Urinary bladder (tissue), 4 donors: ENCODE results near the gene TLL1. TPM values are rescaled to one million over a fixed set of nuclear protein-coding genes. Genes with fewer than 3 reads are reported as not detected.

Source experiments
- DNase-seq: peaks from one replicate; pipeline ENCODE4 v3.0.0-alpha.2; 2015; ENCODE audit errors: extremely low spot score
- H3K27ac ChIP-seq: one replicate; pipeline ENCODE4 v1.5.1; 2013; ENCODE audit warnings: low read depth, mild to moderate bottlenecking, moderate library complexity
- H3K36me3 ChIP-seq: one replicate; pipeline ENCODE4 v1.6.1; 2013; ENCODE audit warnings: mild to moderate bottlenecking, moderate library complexity; ENCODE audit not compliant: insufficient read depth
- H3K4me1 ChIP-seq: one replicate; pipeline ENCODE4 v1.6.1; 2013; ENCODE audit warnings: mild to moderate bottlenecking, moderate library complexity; ENCODE audit not compliant: insufficient read depth
- H3K4me3 ChIP-seq: one replicate; pipeline ENCODE4 v1.5.1; 2013; ENCODE audit warnings: low read depth, low read length
- WGBS: extraction: QIAGEN DNeasy Blood & Tissue Kit; methylation state at CpG from one replicate; pipeline ENCODE4 v1.1.7; 2013; 5-methylcytosine and 5-hydroxymethylcytosine counted together
- polyA plus RNA-seq: library from polyadenylated mRNA; stranded (reverse); fragments of 200-250 nt; gene quantifications from one replicate; pipeline ENCODE4 v1.2.3, GENCODE V29; 2013
- total RNA-seq: library from RNA; depleted of rRNA; stranded (reverse); fragments of >200 nt; gene quantifications from one replicate; pipeline ENCODE4 v1.2.3, GENCODE V29; 2014
- donor health status: healthy with polysubstance abuse.
- donor health status: healthy.

The TLL1 gene
- total and polyA plus RNA-seq, 2 donors: 2.4 to 7.6 TPM

- Histone ChIP-seq H3K4me3 (no peak overlapping the region), H3K36me3 (no peaks in the 10 kb centered on the region), H3K4me1 (no peaks in the 10 kb centered on the region), H3K27ac (no peak overlapping the region)
- WGBS: 73% methylated on average over 6 of the region's 6 CpGs
- DNase-seq: no peak
These were observed 53.3 kb downstream of the TLL1 start for GRCh38 chr4:165926307-165926706.

GRCh38 chr4:165927366-165927765 lies 54.3 kb downstream of the TLL1 start:
- no peaks in the 10 kb centered on the region for H3K4me1 ChIP-seq
- no peak for DNase-seq
- H3K27ac ChIP-seq: no peak overlapping the region
- 93% methylated on average over 3 of the region's 3 CpGs for WGBS
- H3K36me3 ChIP-seq: no peaks in the 10 kb centered on the region
- H3K4me3 ChIP-seq: no peak overlapping the region

GRCh38 chr4:165927815-165928214 lies 54.8 kb downstream of the TLL1 start:
- DNase-seq: no peak
- no peak overlapping the region for H3K4me3 ChIP-seq
- no peaks in the 10 kb centered on the region for H3K36me3 ChIP-seq
- 93% methylated on average over 3 of the region's 3 CpGs for WGBS
- no peaks in the 10 kb centered on the region for H3K4me1 ChIP-seq
- no peak overlapping the region for H3K27ac ChIP-seq

- DNase-seq: no peak
- no peak overlapping the region for H3K27ac ChIP-seq
- no peak overlapping the region for H3K4me3 ChIP-seq
- WGBS: 70% methylated on average over 2 of the region's 2 CpGs
- H3K36me3 ChIP-seq: no peaks in the 10 kb centered on the region
- H3K4me1 ChIP-seq: no peaks in the 10 kb centered on the region
These were observed 55.6 kb downstream of the TLL1 start for GRCh38 chr4:165928601-165929000.

GRCh38 chr4:165929662-165930061 lies 56.6 kb downstream of the TLL1 start:
- H3K4me3 ChIP-seq: no peak overlapping the region
- DNase-seq: no peak
- no peaks in the 10 kb centered on the region for H3K4me1 ChIP-seq
- H3K36me3 ChIP-seq: no peaks in the 10 kb centered on the region
- H3K27ac ChIP-seq: no peak overlapping the region
- whole genome bisulfite sequencing: 59% methylated on average over 2 of the region's 2 CpGs

GRCh38 chr4:165931741-165932140 lies 58.7 kb downstream of the TLL1 start:
- DNase-seq: no peak
- no peaks in the 10 kb centered on the region for H3K36me3 ChIP-seq
- H3K4me1 ChIP-seq: no peaks in the 10 kb centered on the region
- 89% methylated on average over 5 of the region's 5 CpGs for WGBS
- no peak overlapping the region for H3K27ac ChIP-seq
- H3K4me3 ChIP-seq: no peak overlapping the region

- no peak overlapping the region for H3K4me3 ChIP-seq
- no peaks in the 10 kb centered on the region for H3K36me3 ChIP-seq
- 90% methylated on average over 4 of the region's 4 CpGs for WGBS
- no peak for DNase-seq
- no peak overlapping the region for H3K27ac ChIP-seq
- no peaks in the 10 kb centered on the region for H3K4me1 ChIP-seq
These were observed 71.9 kb downstream of the TLL1 start for GRCh38 chr4:165944900-165945299.

- Histone ChIP-seq H3K36me3 (no peaks in the 10 kb centered on the region), H3K4me3 (no peak overlapping the region), H3K4me1 (no peaks in the 10 kb centered on the region), H3K27ac (no peak overlapping the region)
- DNase-seq: no peak
- 67% methylated on average over 3 of the region's 3 CpGs for WGBS
These were observed 73.0 kb downstream of the TLL1 start for GRCh38 chr4:165945991-165946390.

- WGBS: 90% methylated on average over 3 of the region's 3 CpGs
- DNase-seq: no peak
- Histone ChIP-seq H3K36me3 (no peaks in the 10 kb centered on the region), H3K4me3 (no peak overlapping the region), H3K4me1 (no peaks in the 10 kb centered on the region), H3K27ac (no peak overlapping the region)
These were observed 74.0 kb downstream of the TLL1 start for GRCh38 chr4:165947019-165947418.

GRCh38 chr4:165953181-165953580 lies 80.1 kb downstream of the TLL1 start:
- Histone ChIP-seq H3K27ac (no peak overlapping the region), H3K36me3 (no peaks in the 10 kb centered on the region), H3K4me3 (no peak overlapping the region), H3K4me1 (no peaks in the 10 kb centered on the region)
- WGBS: 80% methylated on average over 4 of the region's 4 CpGs
- DNase-seq: no peak

GRCh38 chr4:165963621-165964020 lies 90.6 kb downstream of the TLL1 start:
- Histone ChIP-seq H3K27ac (no peak overlapping the region), H3K4me1 (no peaks in the 10 kb centered on the region), H3K36me3 (no peaks in the 10 kb centered on the region), H3K4me3 (no peak overlapping the region)
- 54% methylated on average over 2 of the region's 2 CpGs for WGBS
- no peak for DNase-seq

- WGBS: 94% methylated on average over 5 of the region's 5 CpGs
- Histone ChIP-seq H3K27ac (no peak overlapping the region), H3K36me3 (no peaks in the 10 kb centered on the region), H3K4me1 (no peaks in the 10 kb centered on the region), H3K4me3 (no peak overlapping the region)
- DNase-seq: no peak
These were observed 91.6 kb downstream of the TLL1 start for GRCh38 chr4:165964591-165964990.

- Histone ChIP-seq H3K36me3 (no peaks in the 10 kb centered on the region), H3K27ac (no peak overlapping the region), H3K4me3 (no peak overlapping the region), H3K4me1 (no peaks in the 10 kb centered on the region)
- no peak for DNase-seq
- WGBS: 74% methylated on average over 2 of the region's 2 CpGs
These were observed 92.5 kb downstream of the TLL1 start for GRCh38 chr4:165965503-165965902.

GRCh38 chr4:165966833-165967232 lies 93.8 kb downstream of the TLL1 start:
- DNase-seq: no peak
- Histone ChIP-seq H3K27ac (no peak overlapping the region), H3K4me1 (no peaks in the 10 kb centered on the region), H3K36me3 (no peaks in the 10 kb centered on the region), H3K4me3 (no peak overlapping the region)
- 83% methylated on average over 8 of the region's 8 CpGs for WGBS

- WGBS: 97% methylated on average over 2 of the region's 2 CpGs
- H3K4me1 ChIP-seq: no peaks in the 10 kb centered on the region
- DNase-seq: no peak
- no peaks in the 10 kb centered on the region for H3K36me3 ChIP-seq
- no peak overlapping the region for H3K4me3 ChIP-seq
- no peak overlapping the region for H3K27ac ChIP-seq
These were observed 94.4 kb downstream of the TLL1 start for GRCh38 chr4:165967486-165967885.
